ENCODE data around the gene LBH. TPM values are rescaled to one million over a fixed set of nuclear protein-coding genes. Genes with fewer than 3 reads are reported as not detected.

The LBH gene
- total RNA-seq, 4 donors from 2014 or later, result 2.4 to 22.7 (median 17.6) TPM

- Histone ChIP-seq H3K4me1 (no peaks in the 10 kb centered on the region), H3K36me3 (no peaks in the 10 kb centered on the region), H3K9me3 (no peaks in the 10 kb centered on the region), H3K27ac (no peak overlapping the region), H3K27me3 (no peaks in the 10 kb centered on the region), H3K4me3 (no peak overlapping the region)
- no peak for TF ChIP-seq CTCF (IDR thresholded peaks at IDR 0.05)
- TF ChIP-seq POLR2A (IDR thresholded peaks at IDR 0.05), result no peak
- intact Hi-C loops (cut with DNase I), result no loop called here
- WGBS, 2 donors, result 40 to 83% methylated on average over 1 of the region's 4 CpGs
- no peak for DNase-seq
Measured at GRCh38 chr2:30195016-30195415, 36.3 kb upstream of the LBH start.

GRCh38 chr2:30197570-30198192 is 33.7 kb upstream of the LBH start:
- intact Hi-C loops (cut with DNase I), result no loop called here
- no peaks in the 10 kb centered on the region for H3K27me3 ChIP-seq
- no peaks in the 10 kb centered on the region for H3K36me3 ChIP-seq
- H3K27ac ChIP-seq, result no peak overlapping the region
- H3K4me1 ChIP-seq, result peaks cover 0 to 4% (median 0%) of the 10 kb centered on the region in 3 donors
- 74 to 77% methylated on average over 4 to 6 of the region's 6 CpGs for WGBS, 2 donors
- no peak for TF ChIP-seq CTCF (IDR thresholded peaks at IDR 0.05)
- TF ChIP-seq POLR2A (IDR thresholded peaks at IDR 0.05), result no peak
- H3K4me3 ChIP-seq, result no peak overlapping the region
- H3K9me3 ChIP-seq, result no peaks in the 10 kb centered on the region
- no peak for DNase-seq

- H3K27ac ChIP-seq, result no peak overlapping the region
- intact Hi-C loops (cut with DNase I), result no loop called here
- no peak overlapping the region for H3K4me3 ChIP-seq
- no peak for TF ChIP-seq CTCF (IDR thresholded peaks at IDR 0.05)
- no peak for TF ChIP-seq POLR2A (IDR thresholded peaks at IDR 0.05)
- no peaks in the 10 kb centered on the region for H3K9me3 ChIP-seq
- peaks cover 0 to 8% (median 0%) of the 10 kb centered on the region in 4 donors for H3K27me3 ChIP-seq
- no peak for DNase-seq
- H3K36me3 ChIP-seq, result no peaks in the 10 kb centered on the region
- peaks cover 0 to 4% (median 0%) of the 10 kb centered on the region in 3 donors for H3K4me1 ChIP-seq
- 36 to 56% methylated on average over 1 of the region's 1 CpG for WGBS, 2 donors
Measured at GRCh38 chr2:30201990-30202389, 29.3 kb upstream of the LBH start.

DNA sequence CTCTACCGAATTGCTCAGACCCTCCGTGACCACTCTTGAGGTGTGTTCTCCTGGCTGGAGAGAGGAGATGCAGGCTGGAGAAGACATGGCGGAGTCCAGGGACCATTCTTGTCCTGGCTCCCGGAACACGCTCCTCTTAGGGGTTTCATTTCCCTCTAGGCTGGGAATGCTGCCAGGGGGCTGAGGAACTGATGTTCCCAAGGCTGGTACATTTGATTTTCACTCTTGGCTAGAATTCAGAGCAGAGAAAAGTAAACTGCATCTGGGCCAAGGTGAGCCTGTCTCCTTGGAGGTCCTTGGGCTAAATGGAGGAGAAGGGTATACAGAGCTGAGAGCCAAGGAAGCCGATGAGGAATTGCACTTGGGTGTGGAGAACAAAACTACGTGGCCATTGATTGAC is 28.2 kb upstream of the LBH start:
- Histone ChIP-seq H3K36me3 (no peaks in the 10 kb centered on the region), H3K4me3 (no peak overlapping the region), H3K27me3 (peaks cover 0 to 8% (median 0%) of the 10 kb centered on the region in 4 donors), H3K9me3 (no peaks in the 10 kb centered on the region), H3K4me1 (peaks cover 0 to 4% (median 0%) of the 10 kb centered on the region in 3 donors), H3K27ac (no peak overlapping the region)
- intact Hi-C loops (cut with DNase I), result no loop called here
- no peak for DNase-seq
- TF ChIP-seq CTCF (IDR thresholded peaks at IDR 0.05) (no peak), POLR2A (IDR thresholded peaks at IDR 0.05) (no peak)
- 76 to 85% methylated on average over 5 of the region's 7 CpGs for WGBS, 2 donors

- H3K36me3 ChIP-seq, result no peaks in the 10 kb centered on the region
Measured at GRCh38 chr2:30204281-30204680, 27.1 kb upstream of the LBH start.

More at GRCh38 chr2:30204281-30204680, 27.1 kb upstream of the LBH start:
- no peak overlapping the region for H3K4me3 ChIP-seq
- peaks cover 0 to 8% (median 4%) of the 10 kb centered on the region in 3 donors for H3K4me1 ChIP-seq
- TF ChIP-seq CTCF (IDR thresholded peaks at IDR 0.05), result no peak
- no peak for TF ChIP-seq POLR2A (IDR thresholded peaks at IDR 0.05)
- DNase-seq, result no peak
- 87 to 90% methylated on average over 2 to 4 of the region's 4 CpGs for WGBS, 2 donors
- H3K27ac ChIP-seq, result no peak overlapping the region
- H3K27me3 ChIP-seq, result peaks cover 0 to 8% (median 0%) of the 10 kb centered on the region in 4 donors
- no peaks in the 10 kb centered on the region for H3K9me3 ChIP-seq
- intact Hi-C loops (cut with DNase I), result no loop called here
